ENCODE data around the gene FHOD3. TPM values are rescaled to one million over a fixed set of nuclear protein-coding genes. Genes with fewer than 3 reads are reported as not detected.

The FHOD3 gene
- polyA plus RNA-seq, 2 of the 4 experiments (the other 2 are of a cell fraction): 2.5 to 3.6 TPM

GRCh38 chr18:36492604-36493329 is 195.3 kb downstream of the FHOD3 start:
- TF ChIP-seq TP53 (CRISPR knock-in tag; IDR thresholded peaks at IDR 0.05) (no peak), GATA3 (IDR thresholded peaks at IDR 0.05; ENCODE audit: borderline replicate concordance) (no peak), JUNB (IDR thresholded peaks at IDR 0.05) (no peak), ATOH8 (CRISPR knock-in tag; IDR thresholded peaks at IDR 0.05; ENCODE audit: low read depth) (no peak), JUN (IDR thresholded peaks at IDR 0.05) (no peak)
- TF ChIP-seq, protein P1, sequence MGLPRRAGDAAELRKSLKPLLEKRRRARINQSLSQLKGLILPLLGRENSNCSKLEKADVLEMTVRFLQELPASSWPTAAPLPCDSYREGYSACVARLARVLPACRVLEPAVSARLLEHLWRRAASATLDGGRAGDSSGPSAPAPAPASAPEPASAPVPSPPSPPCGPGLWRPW (IDR thresholded peaks at IDR 0.05): no peak
- TF ChIP-seq, protein P2, sequence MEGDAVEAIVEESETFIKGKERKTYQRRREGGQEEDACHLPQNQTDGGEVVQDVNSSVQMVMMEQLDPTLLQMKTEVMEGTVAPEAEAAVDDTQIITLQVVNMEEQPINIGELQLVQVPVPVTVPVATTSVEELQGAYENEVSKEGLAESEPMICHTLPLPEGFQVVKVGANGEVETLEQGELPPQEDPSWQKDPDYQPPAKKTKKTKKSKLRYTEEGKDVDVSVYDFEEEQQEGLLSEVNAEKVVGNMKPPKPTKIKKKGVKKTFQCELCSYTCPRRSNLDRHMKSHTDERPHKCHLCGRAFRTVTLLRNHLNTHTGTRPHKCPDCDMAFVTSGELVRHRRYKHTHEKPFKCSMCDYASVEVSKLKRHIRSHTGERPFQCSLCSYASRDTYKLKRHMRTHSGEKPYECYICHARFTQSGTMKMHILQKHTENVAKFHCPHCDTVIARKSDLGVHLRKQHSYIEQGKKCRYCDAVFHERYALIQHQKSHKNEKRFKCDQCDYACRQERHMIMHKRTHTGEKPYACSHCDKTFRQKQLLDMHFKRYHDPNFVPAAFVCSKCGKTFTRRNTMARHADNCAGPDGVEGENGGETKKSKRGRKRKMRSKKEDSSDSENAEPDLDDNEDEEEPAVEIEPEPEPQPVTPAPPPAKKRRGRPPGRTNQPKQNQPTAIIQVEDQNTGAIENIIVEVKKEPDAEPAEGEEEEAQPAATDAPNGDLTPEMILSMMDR (IDR thresholded peaks at IDR 0.05): no peak

GRCh38 chr18:36493349-36494159 is 196.0 kb downstream of the FHOD3 start:
- Histone ChIP-seq H3K4me3 (no peak overlapping the region), H3K9me3 (no peaks in the 10 kb centered on the region), H3K4me1 (no peaks in the 10 kb centered on the region), H3K27ac (no peak overlapping the region), H3K4me2 (no peak overlapping the region)
- no peak for FAIRE-seq
- 39% methylated on average over 15 of the region's 15 CpGs for WGBS (ENCODE audit: missing lambda C conversion rate)
- ATAC-seq: no peak
- CTCF ChIA-PET: interaction anchor here (0.6 to 1.4 kb wide), 2 partner anchors 10 to 256 kb away, joined by 3 to 5 read pairs; no protein-coding TSS in a partner anchor
- POLR2A ChIA-PET: no interaction called here
- no peak for TF ChIP-seq TP53 (CRISPR knock-in tag; IDR thresholded peaks at IDR 0.05)
- TF ChIP-seq KDM1A (IDR thresholded peaks at IDR 0.05; ENCODE audit: low read depth): no peak
- no peak for TF ChIP-seq HOXA7 (CRISPR knock-in tag; IDR thresholded peaks at IDR 0.05)
- TF ChIP-seq, protein P1 (IDR thresholded peaks at IDR 0.05): no peak
- no peak for TF ChIP-seq RARB (CRISPR knock-in tag; IDR thresholded peaks at IDR 0.05)
- TF ChIP-seq EHMT2 (IDR thresholded peaks at IDR 0.05; ENCODE audit: low read depth): no peak
- no peak for TF ChIP-seq NR3C1 (IDR thresholded peaks at IDR 0.05)
- no peak for TF ChIP-seq FOSB (CRISPR knock-in tag; IDR thresholded peaks at IDR 0.05)
- no peak for TF ChIP-seq JUNB (IDR thresholded peaks at IDR 0.05)
- TF ChIP-seq FOSL2 (IDR thresholded peaks at IDR 0.05): no peak
- no peak for TF ChIP-seq FOSL2 (CRISPR knock-in tag; IDR thresholded peaks at IDR 0.05)
- TF ChIP-seq, protein P3, sequence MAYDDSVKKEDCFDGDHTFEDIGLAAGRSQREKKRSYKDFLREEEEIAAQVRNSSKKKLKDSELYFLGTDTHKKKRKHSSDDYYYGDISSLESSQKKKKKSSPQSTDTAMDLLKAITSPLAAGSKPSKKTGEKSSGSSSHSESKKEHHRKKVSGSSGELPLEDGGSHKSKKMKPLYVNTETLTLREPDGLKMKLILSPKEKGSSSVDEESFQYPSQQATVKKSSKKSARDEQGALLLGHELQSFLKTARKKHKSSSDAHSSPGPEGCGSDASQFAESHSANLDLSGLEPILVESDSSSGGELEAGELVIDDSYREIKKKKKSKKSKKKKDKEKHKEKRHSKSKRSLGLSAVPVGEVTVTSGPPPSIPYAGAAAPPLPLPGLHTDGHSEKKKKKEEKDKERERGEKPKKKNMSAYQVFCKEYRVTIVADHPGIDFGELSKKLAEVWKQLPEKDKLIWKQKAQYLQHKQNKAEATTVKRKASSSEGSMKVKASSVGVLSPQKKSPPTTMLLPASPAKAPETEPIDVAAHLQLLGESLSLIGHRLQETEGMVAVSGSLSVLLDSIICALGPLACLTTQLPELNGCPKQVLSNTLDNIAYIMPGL (CRISPR knock-in tag; IDR thresholded peaks at IDR 0.05; ENCODE audit: borderline replicate concordance): no peak
- TF ChIP-seq HOXB13 (CRISPR knock-in tag; IDR thresholded peaks at IDR 0.05; ENCODE audit: low read depth): no peak
- TF ChIP-seq CBX8 (IDR thresholded peaks at IDR 0.05): no peak
- TF ChIP-seq BHLHE40 (IDR thresholded peaks at IDR 0.05; ENCODE audit: low read depth, low read length): no peak
- TF ChIP-seq, protein P4, sequence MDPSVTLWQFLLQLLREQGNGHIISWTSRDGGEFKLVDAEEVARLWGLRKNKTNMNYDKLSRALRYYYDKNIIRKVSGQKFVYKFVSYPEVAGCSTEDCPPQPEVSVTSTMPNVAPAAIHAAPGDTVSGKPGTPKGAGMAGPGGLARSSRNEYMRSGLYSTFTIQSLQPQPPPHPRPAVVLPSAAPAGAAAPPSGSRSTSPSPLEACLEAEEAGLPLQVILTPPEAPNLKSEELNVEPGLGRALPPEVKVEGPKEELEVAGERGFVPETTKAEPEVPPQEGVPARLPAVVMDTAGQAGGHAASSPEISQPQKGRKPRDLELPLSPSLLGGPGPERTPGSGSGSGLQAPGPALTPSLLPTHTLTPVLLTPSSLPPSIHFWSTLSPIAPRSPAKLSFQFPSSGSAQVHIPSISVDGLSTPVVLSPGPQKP (IDR thresholded peaks at IDR 0.05; ENCODE audit: low read depth, low read length): no peak
- TF ChIP-seq POLR2A (IDR thresholded peaks at IDR 0.05; ENCODE audit: low read length): no peak
- no peak for TF ChIP-seq ZNF302 (CRISPR knock-in tag; IDR thresholded peaks at IDR 0.05)
- TF ChIP-seq PHF8 (IDR thresholded peaks at IDR 0.05; ENCODE audit: borderline replicate concordance, low read depth): no peak
- TF ChIP-seq SREBF2 (IDR thresholded peaks at IDR 0.05): no peak
- no peak for DNase-seq (ENCODE audit: low read depth in 1 of 2, low spot score in 1 of 2)

More at GRCh38 chr18:36492604-36493329, 195.3 kb downstream of the FHOD3 start:
- ChIA-PET POLR2A (no interaction called here), CTCF (interaction anchor here (0.6 to 1.4 kb wide), 2 partner anchors 11 to 257 kb away, joined by 3 to 5 read pairs; no protein-coding TSS in a partner anchor)
- Histone ChIP-seq H3K9me3 (no peaks in the 10 kb centered on the region), H3K4me2 (no peak overlapping the region), H3K4me1 (no peaks in the 10 kb centered on the region), H3K27ac (no peak overlapping the region), H3K4me3 (no peak overlapping the region)
- DNase-seq (ENCODE audit: low read depth in 1 of 2, low spot score in 1 of 2): no peak
- WGBS (ENCODE audit: missing lambda C conversion rate): 46% methylated on average over 6 of the region's 6 CpGs
- ATAC-seq: no peak
- no peak for FAIRE-seq
